ENCODE data around the gene CALU. TPM values are rescaled to one million over a fixed set of nuclear protein-coding genes. Genes with fewer than 3 reads are reported as not detected.

Gene CALU
- total RNA-seq, 1 donor from 2014 or later = 145 TPM

DNA sequence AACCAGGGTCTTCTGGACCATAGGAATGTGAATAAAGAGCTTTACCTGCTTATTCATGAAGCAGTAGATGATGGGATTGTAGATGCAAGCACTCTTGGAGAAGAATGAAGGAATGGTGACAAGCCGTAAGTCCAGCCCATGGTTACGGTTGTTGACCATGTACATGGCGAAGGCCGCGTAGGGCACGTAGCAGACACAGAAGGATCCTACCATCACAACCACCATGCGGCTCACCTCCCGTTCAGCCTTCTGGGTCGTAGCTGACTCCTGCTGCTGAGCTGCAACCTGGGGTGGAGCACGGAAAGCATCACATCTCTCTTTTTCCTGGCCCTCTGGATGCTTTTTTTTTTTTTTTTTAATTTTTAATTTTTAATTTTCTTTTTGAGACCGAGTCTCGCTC lies 34.4 kb downstream of the CALU start:
- DNase-seq (ENCODE audit: low read depth, low spot score) = no peak
- Mint-ChIP-seq H3K27me3 (ENCODE audit: low read depth) (no peaks in the 10 kb centered on the region), H3K4me1 (no peaks in the 10 kb centered on the region), H3K36me3 (ENCODE audit: low read depth) (peaks cover 59% of the 10 kb centered on the region), H3K9me3 (peaks cover 15% of the 10 kb centered on the region), H3K27ac (ENCODE audit: unreplicated experiment) (peak overlapping the region; percentile 54), H3K4me3 (no peak overlapping the region)
- no peak for TF ChIP-seq CTCF (conservative IDR thresholded peaks at IDR 0.05)

GRCh38 chr7:128774029-128774689 lies 35.0 kb downstream of the CALU start:
- no peak for DNase-seq (ENCODE audit: low read depth, low spot score)
- peaks cover 15% of the 10 kb centered on the region for H3K9me3 Mint-ChIP-seq
- H3K4me1 Mint-ChIP-seq = no peaks in the 10 kb centered on the region
- no peak overlapping the region for H3K27ac Mint-ChIP-seq (ENCODE audit: unreplicated experiment)
- H3K4me3 Mint-ChIP-seq = no peak overlapping the region
- TF ChIP-seq CTCF (conservative IDR thresholded peaks at IDR 0.05) = no peak
- H3K36me3 Mint-ChIP-seq (ENCODE audit: low read depth) = peaks cover 55% of the 10 kb centered on the region
- H3K27me3 Mint-ChIP-seq (ENCODE audit: low read depth) = no peaks in the 10 kb centered on the region

- Mint-ChIP-seq H3K27ac (ENCODE audit: unreplicated experiment) (no peak overlapping the region), H3K4me3 (no peak overlapping the region), H3K9me3 (peaks cover 15% of the 10 kb centered on the region), H3K4me1 (no peaks in the 10 kb centered on the region), H3K27me3 (ENCODE audit: low read depth) (no peaks in the 10 kb centered on the region), H3K36me3 (ENCODE audit: low read depth) (peaks cover 50% of the 10 kb centered on the region)
- TF ChIP-seq CTCF (conservative IDR thresholded peaks at IDR 0.05) = no peak
- DNase-seq (ENCODE audit: low read depth, low spot score) = no peak
These were observed 35.8 kb downstream of the CALU start for GRCh38 chr7:128774921-128775320.

DNA sequence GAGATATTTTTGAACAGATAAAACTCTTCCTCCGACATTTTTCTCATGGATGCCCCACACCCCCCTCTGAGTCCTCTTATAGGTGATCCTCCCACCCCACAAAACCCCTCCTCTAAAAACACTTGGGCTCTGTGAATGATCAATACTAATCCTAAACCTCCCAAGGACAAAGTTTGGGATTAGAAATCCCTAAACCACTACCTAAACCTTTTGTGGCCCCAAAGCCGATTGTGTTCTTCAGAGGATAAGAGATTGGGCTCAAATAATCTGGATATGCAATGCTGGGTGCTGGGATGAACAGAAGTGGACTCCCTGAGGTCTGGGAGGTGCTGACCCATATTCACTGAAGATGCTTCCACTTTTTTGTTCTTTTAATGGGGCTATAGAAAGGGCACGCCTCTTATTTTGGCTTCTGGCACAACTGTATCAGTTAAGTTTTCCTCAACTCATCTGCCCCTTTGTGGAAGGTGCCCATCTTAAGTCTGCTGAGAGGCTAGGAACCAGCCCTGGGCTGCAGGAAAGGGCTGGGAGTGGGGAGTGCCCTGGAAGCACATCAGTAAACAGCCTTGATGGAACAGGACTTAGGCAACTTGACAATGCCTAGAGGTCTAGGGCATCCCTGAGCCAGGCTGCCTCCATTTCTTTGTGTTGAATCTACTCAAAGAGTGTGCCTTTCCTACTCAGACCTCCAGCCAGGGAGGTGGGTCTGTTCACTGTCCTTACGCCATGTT lies 36.8 kb downstream of the CALU start, which contains the start of gene OPN1SW:
Gene OPN1SW, minus strand, starts transcription at position 51 of the 731 bp plus-strand sequence. Its CDS starts 13 bp downstream, at position 38.
- DNase-seq (ENCODE audit: low read depth, low spot score) = no peak
- no peaks in the 10 kb centered on the region for H3K4me1 Mint-ChIP-seq
- peaks cover 46% of the 10 kb centered on the region for H3K36me3 Mint-ChIP-seq (ENCODE audit: low read depth)
- TF ChIP-seq CTCF (conservative IDR thresholded peaks at IDR 0.05) = no peak
- H3K27me3 Mint-ChIP-seq (ENCODE audit: low read depth) = no peaks in the 10 kb centered on the region
- peaks cover 15% of the 10 kb centered on the region for H3K9me3 Mint-ChIP-seq
- H3K4me3 Mint-ChIP-seq = no peak within 1 kb of the TSS
- no peak within 1 kb of the TSS for H3K27ac Mint-ChIP-seq (ENCODE audit: unreplicated experiment)

- no peaks in the 10 kb centered on the region for H3K27me3 Mint-ChIP-seq (ENCODE audit: low read depth)
- H3K9me3 Mint-ChIP-seq = peaks cover 15% of the 10 kb centered on the region
- no peak for DNase-seq (ENCODE audit: low read depth, low spot score)
- H3K36me3 Mint-ChIP-seq (ENCODE audit: low read depth) = peaks cover 35% of the 10 kb centered on the region
- H3K27ac Mint-ChIP-seq (ENCODE audit: unreplicated experiment) = no peak overlapping the region
- no peaks in the 10 kb centered on the region for H3K4me1 Mint-ChIP-seq
- H3K4me3 Mint-ChIP-seq = no peak overlapping the region
- TF ChIP-seq CTCF (conservative IDR thresholded peaks at IDR 0.05) = no peak
These were observed 38.3 kb downstream of the CALU start for GRCh38 chr7:128777156-128778123.

All from neural crest cell (in vitro differentiated cells).